Skin of body (tissue), 2 donors: ENCODE data around the gene UBQLN1. TPM values are rescaled to one million over a fixed set of nuclear protein-coding genes. Genes with fewer than 3 reads are reported as not detected.
A peak's percentile ranks its signal among the peaks of the same experiment; 100 is the strongest.

Experiments
- DNase-seq: peaks from one replicate; lab custom pipeline; 2025; lab: John Stamatoyannopoulos, UW
- total RNA-seq: library from RNA; depleted of rRNA; stranded (reverse); fragments of >200 nt; gene quantifications from one replicate; pipeline ENCODE4 v1.2.3, GENCODE V29; 2014

UBQLN1 gene
- total RNA-seq, 1 donor from 2014 or later, result 102 TPM

GRCh38 chr9:83691492-83691891 is 16.3 kb downstream of the UBQLN1 start:
- DNase-seq, result no peak

GRCh38 chr9:83688921-83689320 is 18.8 kb downstream of the UBQLN1 start:
- no peak for DNase-seq

GRCh38 chr9:83681490-83681889 is 26.3 kb downstream of the UBQLN1 start:
- no peak for DNase-seq

GRCh38 chr9:83680233-83680632 is 27.5 kb downstream of the UBQLN1 start:
- DNase-seq, result no peak

DNA sequence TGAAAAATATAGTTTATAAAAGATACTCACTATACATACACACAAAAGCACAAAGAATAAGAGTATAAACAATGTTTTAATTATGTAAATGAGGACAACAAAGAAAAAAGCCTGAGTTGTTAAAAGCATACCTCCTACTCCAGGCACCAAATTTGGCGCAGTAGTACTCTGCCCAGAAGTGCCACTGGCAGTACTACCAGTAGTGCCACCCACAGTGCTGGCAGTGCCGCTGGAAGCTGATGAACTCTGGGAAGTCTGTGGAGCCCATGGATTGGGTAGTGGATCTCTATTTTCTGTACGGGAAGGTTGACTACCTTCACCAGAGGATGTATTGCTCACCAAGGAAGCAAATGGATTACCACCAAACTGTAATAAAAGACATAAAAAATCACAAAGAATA is 30.2 kb downstream of the UBQLN1 start:
- no peak for DNase-seq

- DNase-seq, result no peak
These were observed 32.3 kb downstream of the UBQLN1 start for GRCh38 chr9:83675466-83675865.

DNA sequence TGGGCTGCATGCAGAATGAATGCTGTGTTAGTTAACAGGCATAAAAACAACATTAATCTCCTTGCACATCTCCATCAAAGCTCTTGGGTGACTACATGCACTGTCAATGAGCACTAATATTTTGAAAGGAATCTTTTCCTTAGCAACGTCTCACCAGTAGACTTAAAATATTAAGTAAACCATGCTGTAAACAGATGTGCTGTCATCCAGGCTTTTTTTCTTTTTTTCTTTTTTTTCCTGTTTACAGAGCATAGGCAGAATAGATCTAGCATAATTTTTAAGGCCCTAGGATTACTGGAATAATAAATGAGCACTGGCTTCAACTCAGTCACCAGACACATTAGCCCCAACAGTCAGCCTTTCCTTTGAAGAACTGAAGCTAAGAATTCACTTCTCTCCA is 36.3 kb downstream of the UBQLN1 start:
- peak; percentile 11 for DNase-seq

- no peak for DNase-seq
These were observed 37.4 kb downstream of the UBQLN1 start for GRCh38 chr9:83670381-83670780.

- no peak for DNase-seq
These were observed 38.7 kb downstream of the UBQLN1 start for GRCh38 chr9:83669067-83669466.

DNA sequence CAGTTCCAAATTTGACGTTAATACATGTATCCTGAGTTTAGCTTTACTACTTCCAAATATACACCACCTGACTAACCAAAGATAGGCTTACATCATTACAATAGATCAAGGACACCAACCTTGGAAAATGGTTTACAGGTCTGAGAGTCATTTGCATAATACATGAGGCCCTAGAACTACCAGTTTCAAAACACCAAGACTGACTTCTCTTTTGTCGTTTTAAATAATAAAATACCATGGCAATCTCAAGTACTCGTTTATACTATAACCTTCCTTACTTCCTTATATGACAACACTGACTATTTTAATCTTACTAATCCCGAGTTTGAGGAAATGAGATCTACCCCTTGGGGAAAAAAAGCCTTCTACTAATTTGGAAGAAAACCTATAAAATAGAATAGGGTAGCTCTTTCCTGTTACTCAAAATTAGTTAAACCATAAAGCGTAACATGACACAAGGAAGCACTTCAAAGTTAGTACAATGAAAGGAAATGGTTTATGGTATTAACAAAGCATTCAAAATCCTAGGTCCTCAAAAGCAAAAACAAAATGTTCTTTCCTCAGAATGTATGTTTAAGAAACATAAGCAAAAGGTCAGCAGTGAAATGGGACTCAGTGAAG is 42.1 kb downstream of the UBQLN1 start:
- peak; percentile 1 for DNase-seq

DNA sequence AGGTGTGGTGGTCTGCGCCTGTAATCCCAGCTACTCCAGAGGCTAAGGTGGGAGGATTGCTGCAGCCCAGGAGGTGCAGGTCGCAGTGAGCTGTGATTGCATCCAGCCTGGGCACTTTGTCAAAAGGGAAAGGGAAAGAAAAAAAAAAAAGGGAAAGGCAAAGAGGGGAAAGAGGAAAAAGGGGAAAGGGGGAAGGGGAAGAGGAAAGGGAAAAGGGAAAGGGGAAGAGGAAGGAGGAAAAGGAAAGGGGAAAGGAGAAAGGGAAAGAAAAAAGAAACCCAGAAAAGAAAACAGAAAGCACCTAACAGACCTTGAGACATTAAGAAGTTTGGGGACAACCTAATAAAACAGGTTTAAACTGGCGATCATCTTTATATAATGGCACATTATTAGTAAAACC is 44.8 kb downstream of the UBQLN1 start:
- no peak for DNase-seq

DNA sequence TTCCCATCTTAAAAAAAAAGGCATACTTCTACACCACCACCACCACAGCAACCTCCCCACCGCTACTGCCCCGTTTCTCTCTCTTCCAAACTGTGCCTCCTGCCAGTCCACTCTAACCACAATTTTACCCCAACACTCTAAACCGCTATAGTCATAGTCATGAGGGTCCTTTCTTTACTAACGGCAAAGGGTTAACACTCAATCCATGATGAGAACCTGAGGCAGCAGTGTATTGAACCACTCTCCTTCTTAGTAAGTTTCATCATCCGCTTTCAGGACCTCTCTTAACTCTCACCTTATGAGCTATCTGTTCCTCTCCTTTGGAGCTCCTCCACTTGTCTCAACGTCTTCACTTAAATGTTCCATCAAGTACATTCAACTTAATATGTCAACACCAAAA is 50.8 kb downstream of the UBQLN1 start:
- DNase-seq, result no peak

GRCh38 chr9:83656032-83656680 is 51.6 kb downstream of the UBQLN1 start:
- no peak for DNase-seq

- DNase-seq, result no peak
These were observed 52.3 kb downstream of the UBQLN1 start for GRCh38 chr9:83655433-83655832.

- DNase-seq, result no peak
These were observed 55.3 kb downstream of the UBQLN1 start for GRCh38 chr9:83652433-83652832.

DNA sequence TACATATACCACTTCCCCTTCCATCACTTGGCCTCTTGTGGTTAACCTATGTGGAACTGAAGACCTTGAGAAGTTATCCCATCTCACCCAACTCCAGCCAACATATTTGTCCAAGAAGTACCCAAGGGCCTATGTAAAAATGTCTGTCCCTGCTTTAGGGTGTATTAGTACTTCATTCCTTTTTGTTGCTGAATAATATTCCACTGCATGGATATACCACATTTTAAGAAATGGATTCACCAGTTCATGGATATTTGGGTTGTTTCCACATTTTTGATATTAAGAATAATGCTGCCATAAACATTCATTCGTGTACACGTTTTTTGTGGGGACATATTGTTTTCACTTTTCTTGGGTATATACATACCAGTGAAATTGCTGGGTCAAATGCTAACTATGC is 56.2 kb downstream of the UBQLN1 start:
- DNase-seq, result no peak

DNA sequence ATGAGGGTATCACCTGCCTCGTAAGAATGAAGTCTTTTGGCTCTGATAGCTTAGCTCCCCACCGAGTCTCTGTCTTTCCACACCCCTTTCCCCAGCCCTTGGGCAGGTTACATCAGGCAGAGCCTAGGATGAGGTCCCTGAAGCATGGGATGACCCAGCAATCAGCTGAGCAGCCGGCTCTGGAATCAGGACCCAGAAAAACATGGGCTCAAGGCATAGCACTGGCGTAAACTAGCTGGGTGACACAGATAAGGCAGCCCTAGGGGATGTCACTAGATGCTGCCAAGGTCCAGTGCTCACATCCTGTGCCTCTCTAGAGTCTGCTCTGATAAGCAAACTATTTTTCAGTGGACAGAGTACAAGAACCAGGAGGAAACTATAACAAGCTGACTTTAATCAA is 58.2 kb downstream of the UBQLN1 start:
- no peak for DNase-seq

- no peak for DNase-seq
These were observed 58.7 kb downstream of the UBQLN1 start for GRCh38 chr9:83649080-83649479.

GRCh38 chr9:83646500-83647239 is 61.1 kb downstream of the UBQLN1 start:
- no peak for DNase-seq

GRCh38 chr9:83642793-83643192 is 65.0 kb downstream of the UBQLN1 start:
- DNase-seq, result no peak

DNA sequence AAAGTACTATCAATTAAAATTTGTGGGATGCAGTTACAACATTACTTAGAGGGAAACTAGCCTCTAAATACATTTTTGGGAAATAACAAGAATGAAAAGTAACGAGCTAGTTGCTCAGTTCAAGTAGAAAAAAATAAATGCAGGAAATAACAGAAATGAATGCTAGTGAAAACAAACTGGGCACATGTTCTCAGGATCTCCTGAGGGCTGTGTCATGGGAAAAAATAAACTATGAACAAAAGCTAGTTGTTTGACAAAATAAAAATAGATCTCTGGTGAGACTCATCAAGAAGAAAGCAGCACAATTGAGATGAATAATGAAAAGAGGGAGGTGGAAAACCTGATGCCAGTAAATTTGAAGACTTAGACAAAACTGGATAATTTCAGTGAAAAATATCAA is 68.5 kb downstream of the UBQLN1 start:
- no peak for DNase-seq

DNA sequence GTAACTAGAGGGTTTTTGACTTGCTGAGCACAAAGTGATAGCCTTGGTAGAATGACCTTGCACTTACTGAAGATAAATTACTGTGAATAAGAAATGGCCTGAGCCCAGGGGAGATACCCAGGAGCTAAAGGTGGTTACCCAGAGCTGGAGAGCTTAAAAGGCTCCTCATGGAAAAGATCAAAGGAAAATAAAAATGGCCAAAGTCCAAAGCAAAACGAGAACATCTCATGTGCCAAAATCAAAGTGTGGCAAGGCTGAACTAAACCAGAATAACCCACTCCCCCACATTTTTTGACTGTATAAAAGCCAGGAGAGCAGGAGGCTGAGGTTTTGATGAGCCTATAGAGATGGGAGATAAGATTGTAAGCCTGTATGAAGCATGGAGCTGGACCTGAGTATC is 70.4 kb downstream of the UBQLN1 start:
- no peak for DNase-seq

DNA sequence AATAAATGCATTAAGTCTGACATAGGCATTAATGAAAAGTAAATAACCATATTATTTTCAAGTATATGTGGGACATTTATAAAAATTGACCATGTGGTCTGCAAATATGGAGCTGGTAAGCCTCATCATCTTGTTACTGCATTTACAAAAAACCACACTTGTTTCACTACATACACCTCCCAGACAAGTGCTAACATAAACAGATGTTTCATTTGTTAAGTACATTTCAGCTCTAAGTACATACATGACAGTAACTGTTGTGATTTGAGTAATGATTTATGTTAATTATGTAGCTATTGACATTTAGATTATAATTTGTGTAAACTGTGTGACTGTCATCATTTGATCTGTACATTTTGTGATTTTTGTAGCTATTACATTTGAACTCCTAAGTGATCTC is 70.9 kb downstream of the UBQLN1 start:
- no peak for DNase-seq
